GM18517 (cell line): Measurements from ENCODE around the gene ANXA5.

ENCODE experiments used
- ATAC-seq: cut with Tn5 transposase; IDR thresholded peaks from one replicate; pipeline ENCODE4 v1.9.1; 2021; ENCODE audit warnings: mild to moderate bottlenecking, moderate library complexity; ENCODE audit not compliant: unreplicated experiment

Gene ANXA5

GRCh38 chr4:121650741-121651140 is 46.0 kb downstream of the ANXA5 start:
- no peak for ATAC-seq

GRCh38 chr4:121648516-121648915 is 48.3 kb downstream of the ANXA5 start:
- ATAC-seq, result no peak

- no peak for ATAC-seq
Measured at GRCh38 chr4:121642876-121643585, 53.7 kb downstream of the ANXA5 start.

- no peak for ATAC-seq
Measured at GRCh38 chr4:121642292-121642691, 54.5 kb downstream of the ANXA5 start.

- ATAC-seq, result no peak
Measured at GRCh38 chr4:121633653-121634052, 63.1 kb downstream of the ANXA5 start.

- ATAC-seq, result no peak
Measured at GRCh38 chr4:121632636-121633035, 64.1 kb downstream of the ANXA5 start.
